ENCODE data around the gene ACTN3.

DNA sequence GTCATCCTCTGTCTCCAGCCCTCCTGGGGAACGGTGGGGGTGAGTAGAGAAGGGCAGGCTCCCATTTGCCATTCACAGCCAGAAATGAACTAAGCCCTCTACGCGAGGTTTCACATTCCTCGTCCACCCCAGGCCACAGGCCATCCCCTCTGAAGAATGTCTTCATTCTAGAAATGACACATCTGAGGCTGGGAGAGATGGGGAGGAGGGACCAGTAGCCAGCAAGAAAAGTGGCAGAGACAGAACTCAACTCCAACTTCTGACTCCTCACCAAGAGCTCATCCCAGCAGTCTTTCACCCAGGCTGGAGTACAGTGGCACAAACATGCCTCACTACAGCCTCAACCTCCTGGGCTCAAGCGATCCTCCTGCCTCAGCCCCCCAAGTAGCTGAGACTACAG, 18.3 kb downstream of the ACTN3 start:
- TF ChIP-seq, protein P1, sequence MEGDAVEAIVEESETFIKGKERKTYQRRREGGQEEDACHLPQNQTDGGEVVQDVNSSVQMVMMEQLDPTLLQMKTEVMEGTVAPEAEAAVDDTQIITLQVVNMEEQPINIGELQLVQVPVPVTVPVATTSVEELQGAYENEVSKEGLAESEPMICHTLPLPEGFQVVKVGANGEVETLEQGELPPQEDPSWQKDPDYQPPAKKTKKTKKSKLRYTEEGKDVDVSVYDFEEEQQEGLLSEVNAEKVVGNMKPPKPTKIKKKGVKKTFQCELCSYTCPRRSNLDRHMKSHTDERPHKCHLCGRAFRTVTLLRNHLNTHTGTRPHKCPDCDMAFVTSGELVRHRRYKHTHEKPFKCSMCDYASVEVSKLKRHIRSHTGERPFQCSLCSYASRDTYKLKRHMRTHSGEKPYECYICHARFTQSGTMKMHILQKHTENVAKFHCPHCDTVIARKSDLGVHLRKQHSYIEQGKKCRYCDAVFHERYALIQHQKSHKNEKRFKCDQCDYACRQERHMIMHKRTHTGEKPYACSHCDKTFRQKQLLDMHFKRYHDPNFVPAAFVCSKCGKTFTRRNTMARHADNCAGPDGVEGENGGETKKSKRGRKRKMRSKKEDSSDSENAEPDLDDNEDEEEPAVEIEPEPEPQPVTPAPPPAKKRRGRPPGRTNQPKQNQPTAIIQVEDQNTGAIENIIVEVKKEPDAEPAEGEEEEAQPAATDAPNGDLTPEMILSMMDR (IDR thresholded peaks at IDR 0.05; ENCODE audit: poor library complexity, severe bottlenecking): no peak
- TF ChIP-seq POLR2AphosphoS5 (IDR thresholded peaks at IDR 0.05) (no peak), EP300 (conservative IDR thresholded peaks at IDR 0.05; ENCODE audit: poor library complexity, severe bottlenecking) (no peak), MXI1 (conservative IDR thresholded peaks at IDR 0.05; ENCODE audit: poor library complexity, severe bottlenecking) (no peak)
- TF ChIP-seq, protein P2, sequence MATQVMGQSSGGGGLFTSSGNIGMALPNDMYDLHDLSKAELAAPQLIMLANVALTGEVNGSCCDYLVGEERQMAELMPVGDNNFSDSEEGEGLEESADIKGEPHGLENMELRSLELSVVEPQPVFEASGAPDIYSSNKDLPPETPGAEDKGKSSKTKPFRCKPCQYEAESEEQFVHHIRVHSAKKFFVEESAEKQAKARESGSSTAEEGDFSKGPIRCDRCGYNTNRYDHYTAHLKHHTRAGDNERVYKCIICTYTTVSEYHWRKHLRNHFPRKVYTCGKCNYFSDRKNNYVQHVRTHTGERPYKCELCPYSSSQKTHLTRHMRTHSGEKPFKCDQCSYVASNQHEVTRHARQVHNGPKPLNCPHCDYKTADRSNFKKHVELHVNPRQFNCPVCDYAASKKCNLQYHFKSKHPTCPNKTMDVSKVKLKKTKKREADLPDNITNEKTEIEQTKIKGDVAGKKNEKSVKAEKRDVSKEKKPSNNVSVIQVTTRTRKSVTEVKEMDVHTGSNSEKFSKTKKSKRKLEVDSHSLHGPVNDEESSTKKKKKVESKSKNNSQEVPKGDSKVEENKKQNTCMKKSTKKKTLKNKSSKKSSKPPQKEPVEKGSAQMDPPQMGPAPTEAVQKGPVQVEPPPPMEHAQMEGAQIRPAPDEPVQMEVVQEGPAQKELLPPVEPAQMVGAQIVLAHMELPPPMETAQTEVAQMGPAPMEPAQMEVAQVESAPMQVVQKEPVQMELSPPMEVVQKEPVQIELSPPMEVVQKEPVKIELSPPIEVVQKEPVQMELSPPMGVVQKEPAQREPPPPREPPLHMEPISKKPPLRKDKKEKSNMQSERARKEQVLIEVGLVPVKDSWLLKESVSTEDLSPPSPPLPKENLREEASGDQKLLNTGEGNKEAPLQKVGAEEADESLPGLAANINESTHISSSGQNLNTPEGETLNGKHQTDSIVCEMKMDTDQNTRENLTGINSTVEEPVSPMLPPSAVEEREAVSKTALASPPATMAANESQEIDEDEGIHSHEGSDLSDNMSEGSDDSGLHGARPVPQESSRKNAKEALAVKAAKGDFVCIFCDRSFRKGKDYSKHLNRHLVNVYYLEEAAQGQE (IDR thresholded peaks at IDR 0.05; ENCODE audit: borderline replicate concordance): no peak

Measured in neural cell (in vitro differentiated cells).